Endothelial cell of hepatic sinusoid (primary cell): ENCODE data around the gene KCNK7.

ENCODE experiments used
- in situ Hi-C: cut with HindIII; loops from 2 replicates; pipeline ENCODE4 v1.10.0; 2017; ENCODE audit warnings: low sequenced_read_pairs

The KCNK7 gene

DNA sequence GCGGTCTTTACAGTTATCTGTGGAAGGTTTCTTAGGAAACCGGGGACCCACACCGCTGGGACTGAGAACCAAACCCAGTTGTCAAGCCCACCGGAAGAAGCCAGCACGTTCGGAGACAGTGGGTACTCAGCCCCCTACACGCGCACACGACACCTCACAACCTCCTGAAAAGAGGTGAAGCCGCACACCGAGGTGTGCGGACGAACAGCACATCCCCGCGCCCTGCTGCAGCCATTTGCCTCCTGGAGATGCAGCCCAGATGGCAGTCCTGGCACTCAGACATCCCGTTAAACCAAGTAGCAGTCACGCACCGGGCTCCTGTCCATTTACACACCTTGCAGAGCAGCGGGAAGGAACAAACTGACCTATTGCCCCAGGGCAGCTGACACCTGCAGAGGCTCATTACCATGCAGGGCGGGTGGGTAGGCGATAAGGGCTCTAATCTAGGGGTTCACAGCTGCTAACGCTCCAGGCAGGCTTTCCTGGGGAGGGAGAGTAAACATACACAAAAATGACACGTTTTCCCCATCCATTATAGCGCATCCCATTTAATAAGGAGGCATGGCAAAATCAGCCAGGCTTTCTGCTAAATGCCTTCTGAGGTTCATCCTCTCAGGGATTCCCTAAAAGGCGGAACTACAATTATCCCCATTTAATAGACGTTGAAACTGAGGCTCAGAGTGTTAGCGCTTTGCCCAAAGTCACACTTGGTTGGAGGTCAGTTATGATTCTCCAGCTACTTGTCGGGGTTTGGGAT, 20.6 kb downstream of the KCNK7 start:
- in situ Hi-C loops: no loop called here

DNA sequence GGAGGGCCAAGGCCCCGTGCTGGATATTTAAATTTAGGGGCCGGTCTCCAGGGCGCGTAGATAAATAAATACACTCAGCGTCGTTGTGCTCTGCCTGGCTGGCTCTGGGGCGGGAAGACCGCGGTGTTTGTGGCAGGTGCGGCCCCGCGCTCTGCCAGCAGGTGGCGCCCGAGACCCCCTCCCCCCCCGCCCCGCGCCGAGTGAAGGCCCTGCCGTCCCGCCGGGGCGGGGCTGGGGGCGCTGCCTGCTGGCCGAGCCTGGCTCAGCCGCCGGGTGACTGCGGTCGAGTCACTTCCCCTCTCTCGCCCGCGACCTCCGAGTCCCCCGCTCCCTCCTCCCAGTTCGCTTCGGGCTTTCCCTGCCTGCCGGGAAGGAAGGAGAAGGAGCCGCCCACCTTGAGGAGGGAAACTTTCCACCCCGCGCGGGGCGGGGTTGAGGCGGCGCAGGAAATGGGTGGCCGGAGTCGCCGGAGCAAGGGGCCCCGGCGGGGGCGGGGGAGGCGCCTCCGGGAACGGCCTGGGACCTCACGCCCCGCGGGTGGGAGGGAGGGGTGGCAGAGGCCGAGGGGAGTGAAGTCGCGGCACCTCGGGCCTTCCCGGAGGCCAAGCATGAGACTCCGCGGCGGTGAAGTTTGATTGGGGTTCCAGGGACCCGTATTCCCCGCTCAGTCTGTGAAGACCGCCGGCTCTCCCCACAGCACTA, 21.3 kb downstream of the KCNK7 start:
- in situ Hi-C loops: no loop called here

DNA sequence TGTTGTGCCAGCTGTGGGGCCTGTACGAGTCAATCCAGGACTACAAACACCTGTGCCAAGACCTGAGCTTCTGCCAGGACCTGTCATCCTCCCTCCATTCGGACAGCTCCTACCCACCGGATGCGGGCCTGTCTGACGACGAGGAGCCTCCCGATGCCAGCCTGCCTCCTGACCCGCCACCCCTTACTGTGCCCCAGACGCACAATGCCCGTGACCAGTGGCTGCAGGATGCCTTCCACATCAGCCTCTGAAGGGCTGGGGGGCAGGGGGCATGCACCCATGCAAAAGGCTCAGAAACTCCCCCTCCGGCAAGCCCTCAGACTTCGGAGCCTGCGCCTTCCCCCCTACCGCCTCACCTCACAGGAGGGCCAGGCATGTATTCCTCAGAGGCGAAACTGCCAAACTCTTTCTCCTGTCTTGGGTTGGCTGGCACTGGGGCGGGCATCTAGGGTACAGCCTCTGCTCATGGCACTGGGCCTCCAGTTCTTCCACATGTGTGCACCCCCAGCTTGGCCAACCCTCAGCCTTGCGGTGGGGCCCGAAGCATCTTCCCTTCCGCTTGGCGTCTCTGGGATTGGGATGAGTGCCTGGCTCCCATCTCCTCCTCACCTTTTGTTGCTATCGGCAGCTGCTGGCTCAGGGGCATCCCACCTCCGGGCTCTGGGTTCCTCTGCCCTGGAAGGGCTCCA, 22.1 kb downstream of the KCNK7 start:
- in situ Hi-C loops: no loop called here

DNA sequence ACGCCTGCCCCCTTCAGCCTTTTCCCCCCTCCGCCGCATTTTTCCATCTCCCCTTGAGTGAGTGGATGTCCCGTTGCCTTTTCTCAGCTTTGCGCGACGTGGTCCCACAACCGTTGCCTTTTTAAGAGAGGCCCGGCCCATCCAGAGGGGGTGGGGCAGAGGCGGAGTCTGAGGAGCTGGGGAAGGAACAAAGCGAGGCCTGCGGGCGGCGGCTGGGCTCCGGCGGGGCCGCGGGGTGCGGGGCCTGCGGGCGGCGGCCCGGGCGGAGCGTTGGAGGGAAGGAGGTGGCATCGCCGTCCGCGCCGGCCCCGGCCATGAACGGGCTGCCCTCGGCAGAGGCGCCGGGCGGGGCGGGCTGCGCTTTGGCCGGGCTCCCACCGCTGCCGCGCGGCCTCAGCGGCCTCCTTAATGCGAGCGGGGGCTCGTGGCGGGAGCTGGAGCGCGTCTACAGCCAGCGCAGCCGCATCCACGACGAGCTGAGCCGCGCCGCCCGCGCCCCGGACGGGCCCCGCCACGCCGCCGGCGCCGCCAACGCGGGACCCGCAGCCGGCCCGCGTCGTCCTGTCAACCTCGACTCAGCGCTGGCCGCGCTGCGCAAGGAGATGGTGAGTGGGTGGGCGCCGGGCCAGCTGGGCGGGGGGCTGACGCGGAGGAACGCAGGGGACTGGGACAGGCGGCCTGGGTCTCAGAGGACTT, 23.1 kb downstream of the KCNK7 start, which contains the start of gene FAM89B:
Gene FAM89B, plus strand, starts transcription at position 183 of the 696 bp plus-strand sequence. Its CDS starts 132 bp downstream, at position 315.
- in situ Hi-C loops: no loop called here

DNA sequence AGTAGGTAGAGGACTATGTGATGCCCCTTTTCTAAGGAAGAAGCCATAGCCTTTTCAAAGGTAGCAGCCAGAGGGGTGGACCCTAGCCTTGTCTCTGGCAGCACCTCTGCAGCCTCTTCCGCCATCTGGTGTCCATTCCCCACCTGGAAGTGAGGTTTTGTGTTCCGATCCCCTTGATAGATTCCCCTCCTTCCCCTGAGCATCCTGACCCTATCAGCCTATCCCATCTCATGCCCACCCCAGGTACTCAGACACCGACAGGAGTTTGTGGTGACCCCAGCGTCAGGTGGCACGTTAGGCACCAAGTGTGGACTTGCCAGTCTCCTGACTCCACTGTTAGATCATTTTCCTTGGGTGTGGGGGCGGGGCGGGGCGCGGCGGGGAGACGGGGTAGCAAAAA, 23.7 kb downstream of the KCNK7 start:
- in situ Hi-C loops: no loop called here

DNA sequence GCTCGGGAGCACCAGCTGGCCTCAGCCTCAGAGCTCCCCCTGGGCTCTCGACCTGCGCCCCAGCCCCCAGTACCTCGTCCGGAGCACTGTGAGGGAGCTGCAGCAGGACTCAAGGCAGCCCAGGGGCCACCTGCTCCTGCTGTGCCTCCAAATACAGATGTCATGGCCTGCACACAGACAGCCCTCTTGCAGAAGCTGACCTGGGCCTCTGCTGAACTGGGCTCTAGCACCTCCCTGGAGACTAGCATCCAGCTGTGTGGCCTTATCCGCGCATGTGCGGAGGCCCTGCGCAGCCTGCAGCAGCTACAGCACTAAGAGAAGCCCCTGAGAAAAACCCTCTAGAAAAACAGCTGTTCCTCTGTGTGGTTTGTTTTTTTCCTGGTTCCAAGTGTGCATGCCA, 24.2 kb downstream of the KCNK7 start:
- in situ Hi-C loops: no loop called here

DNA sequence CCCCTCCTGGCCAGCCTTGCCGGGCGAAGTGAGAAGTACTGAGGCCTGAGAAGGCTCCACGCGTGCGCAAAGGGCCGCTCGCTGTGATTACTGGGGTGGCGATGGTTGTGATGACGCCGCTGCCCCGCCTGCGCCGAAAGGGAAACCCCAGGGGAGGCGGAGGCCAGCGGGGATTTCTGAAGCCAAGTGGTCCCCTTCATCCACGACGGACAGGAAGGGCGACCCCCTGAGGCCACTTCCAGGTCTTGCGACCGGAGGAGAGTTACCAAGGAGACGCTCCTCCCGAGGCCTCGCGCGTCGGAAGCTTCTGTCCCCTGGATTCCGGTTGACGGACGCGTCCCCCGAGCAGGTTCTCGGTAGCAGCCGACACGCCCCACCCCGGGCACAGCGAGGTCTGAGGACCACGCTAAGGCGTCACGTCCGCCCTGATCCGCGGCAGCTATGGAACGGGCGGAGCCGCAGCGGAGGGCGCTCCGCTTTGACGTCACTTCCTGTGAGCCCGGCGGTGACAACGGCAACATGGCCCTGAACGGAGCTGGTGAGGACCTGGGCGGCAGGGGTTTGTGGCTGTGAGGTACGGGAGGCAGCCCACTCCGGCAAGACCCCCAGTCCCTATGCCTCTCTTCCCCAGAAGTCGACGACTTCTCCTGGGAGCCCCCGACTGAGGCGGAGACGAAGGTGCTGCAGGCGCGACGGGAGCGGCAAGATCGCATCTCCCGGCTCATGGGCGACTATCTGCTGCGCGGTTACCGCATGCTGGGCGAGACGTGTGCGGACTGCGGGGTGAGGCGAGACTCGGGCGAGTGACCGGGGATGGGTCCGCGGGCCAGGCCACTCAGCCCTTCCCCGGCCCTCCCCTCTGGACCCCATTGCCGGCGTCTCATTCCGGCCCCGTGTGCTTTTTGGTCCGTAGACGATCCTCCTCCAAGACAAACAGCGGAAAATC, 25.4 kb downstream of the KCNK7 start, which contains the start of gene ZNRD2:
Gene ZNRD2, plus strand, starts transcription at position 505 of the 946 bp plus-strand sequence. Its CDS starts 15 bp downstream, at position 520.
- in situ Hi-C loops: loop anchor here (5.0 kb wide), 1 partner anchor 32 kb away; no protein-coding TSS in a partner anchor

DNA sequence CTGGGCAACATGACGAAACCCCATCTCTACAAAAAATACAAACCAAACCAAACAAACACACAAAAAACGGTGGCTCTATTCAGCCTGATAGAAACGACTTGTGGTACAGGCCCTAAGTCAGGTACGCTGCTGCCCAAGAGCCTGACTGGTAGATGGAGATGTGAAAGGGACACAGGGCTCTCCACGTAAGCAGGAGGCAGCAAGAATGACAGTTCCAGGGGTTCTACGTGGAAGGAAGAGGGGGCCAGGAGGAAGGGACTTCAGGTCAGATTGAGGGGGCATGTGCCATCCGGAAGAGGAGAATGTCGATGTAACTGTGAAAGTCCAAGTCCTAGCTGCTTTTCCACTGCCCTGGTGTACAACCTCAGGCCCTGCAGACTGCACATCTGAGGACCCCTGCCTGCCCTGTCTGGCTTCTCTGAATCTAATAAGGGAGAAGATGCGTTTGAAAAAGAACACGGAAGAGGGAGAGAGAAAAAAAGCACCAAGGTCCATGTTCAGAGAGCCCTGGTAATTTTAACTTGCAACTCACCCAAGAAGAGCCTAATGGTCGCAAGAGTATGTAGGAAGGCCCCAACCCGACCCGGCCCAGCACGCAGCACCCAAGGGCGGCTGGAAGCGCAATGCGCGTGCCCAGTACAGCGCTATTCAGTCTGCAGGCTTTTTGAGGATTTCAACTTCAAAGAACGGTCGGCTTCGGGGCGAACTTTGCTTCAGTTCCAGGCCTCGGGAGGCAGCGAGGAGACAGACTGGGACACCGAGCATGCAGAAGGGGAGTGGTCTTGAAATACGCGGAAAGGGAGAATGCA, 26.2 kb downstream of the KCNK7 start:
- in situ Hi-C loops: loop anchor here (5.0 kb wide), 1 partner anchor 33 kb away; no protein-coding TSS in a partner anchor

DNA sequence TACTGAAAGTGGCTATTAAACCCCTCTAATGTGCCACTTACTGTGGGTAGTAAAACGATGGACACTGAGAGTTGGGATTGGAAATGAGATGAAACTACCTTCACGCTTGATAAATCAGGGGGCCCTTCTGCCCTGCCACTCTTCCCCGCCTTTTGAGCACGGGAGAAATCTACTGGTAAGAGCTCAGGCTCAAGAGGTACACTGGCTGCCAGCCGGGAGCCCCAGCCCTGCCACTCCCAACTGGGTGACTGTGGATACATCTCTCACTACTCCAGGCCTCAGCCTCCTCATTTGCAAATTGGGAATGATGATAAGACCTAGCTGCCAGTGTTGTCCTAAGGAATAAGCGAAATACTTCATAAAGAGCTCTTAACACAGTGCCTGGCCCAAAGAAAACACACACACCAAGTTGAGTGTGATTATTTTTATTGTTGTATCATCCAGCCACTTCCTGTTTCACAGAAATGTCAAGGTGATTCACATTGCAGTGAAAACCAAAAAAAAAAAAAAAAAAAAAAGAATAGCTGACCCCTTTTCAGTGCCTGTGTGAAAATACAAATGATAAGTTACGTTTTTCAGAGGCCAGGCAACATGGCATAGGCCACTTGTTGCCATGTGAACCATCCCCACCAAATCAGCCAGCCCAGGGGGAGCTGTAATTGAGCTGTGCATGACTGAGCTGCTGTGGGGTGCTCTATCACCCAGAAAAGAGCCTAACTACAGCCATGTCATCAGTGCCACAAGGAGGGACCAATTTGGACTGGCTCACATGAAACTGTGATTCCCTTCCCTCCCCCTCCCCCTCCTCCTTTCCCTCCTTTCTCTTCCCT, 29.8 kb downstream of the KCNK7 start:
- in situ Hi-C loops: loop anchor here (5.0 kb wide), 1 partner anchor 36 kb away; no protein-coding TSS in a partner anchor

DNA sequence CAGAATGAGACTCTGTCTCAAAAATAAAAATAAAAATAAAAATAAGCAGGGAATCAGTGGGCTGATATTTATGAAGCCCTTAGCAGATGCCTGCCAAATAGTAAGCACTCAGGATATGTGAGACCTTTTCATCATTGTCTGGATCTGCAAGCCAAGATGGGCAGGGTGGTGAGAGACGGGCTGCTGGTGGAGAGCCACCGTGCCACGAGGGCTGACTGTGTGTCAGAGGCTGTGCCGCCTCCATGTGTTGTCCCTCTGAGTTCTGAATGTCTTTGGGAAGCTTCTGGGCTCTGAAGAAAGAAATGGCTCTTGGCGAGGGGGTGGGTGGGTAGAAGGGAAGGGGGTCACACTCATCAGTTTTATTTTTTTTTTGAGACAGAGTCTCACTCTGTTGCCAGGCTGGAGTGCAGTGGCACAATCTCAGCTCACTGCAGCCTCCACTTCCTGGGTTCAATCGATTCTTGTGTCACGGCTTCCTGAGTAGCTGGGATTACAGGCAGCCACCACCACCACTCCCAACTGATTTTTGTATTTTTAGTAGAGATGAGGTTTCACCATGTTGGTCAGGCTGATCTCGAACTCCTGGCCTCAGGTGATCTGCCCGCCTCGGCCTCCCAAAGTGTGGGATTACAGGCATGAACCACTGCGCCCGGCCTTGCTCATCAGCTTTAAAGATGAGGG, 30.6 kb downstream of the KCNK7 start:
- in situ Hi-C loops: loop anchor here (5.0 kb wide), 1 partner anchor 37 kb away; no protein-coding TSS in a partner anchor

DNA sequence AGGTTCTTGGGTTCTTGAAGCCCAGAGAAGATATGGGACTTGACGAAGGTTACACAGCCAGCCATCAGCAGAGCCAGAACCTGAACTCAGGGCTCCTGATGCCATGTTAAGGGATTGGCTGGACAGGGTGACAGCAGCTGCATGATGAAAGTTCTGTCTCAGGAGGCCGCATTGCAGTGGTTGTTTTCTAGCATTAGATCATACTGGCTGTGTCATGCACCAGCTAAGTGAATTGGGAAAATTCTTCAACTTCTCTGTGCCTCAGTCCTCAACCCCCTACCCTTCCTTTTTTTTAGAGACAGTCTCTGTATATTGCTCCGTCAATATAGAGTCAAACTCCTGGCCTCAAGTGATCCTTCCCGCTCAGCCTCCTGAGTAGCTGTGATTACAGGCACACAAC, 32.0 kb downstream of the KCNK7 start:
- in situ Hi-C loops: no loop called here

DNA sequence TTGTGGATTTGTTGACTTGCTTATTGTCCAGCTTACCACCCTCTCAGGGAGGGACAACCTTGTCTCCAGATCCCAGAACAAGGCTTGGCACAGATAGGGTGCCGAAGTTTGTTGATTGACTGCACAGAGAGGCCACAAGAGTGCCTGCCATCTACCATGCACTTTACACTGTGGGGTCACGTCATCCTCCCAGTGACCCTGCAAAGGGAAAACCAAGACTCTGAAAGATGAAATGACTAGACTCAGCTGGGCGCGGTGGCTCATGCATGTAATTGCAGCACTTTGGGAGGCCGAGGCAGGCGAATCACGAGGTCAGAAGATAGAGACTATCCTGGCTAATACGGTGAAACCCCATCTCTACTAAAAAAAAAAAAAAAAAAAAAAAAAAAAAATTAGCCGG, 32.8 kb downstream of the KCNK7 start:
- in situ Hi-C loops: no loop called here

DNA sequence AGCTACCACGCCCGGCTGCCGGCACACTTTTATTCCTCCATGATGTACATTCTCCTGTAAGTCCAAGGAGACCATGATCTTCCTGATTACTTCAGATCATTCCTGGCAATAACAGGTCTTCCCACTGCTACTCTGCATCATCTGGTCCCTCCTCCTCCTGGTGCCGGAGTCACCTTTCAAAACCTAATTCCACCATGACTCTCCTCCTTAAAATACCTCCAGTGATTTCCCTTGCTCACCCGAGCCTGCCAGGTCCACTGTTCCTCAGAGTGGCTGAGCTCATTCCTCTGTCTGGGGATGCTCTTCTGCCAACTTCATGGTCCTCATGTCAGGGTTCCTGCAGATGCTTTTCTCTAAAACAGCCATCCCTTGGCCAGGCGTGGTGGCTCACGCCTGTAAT, 33.6 kb downstream of the KCNK7 start:
- in situ Hi-C loops: no loop called here

DNA sequence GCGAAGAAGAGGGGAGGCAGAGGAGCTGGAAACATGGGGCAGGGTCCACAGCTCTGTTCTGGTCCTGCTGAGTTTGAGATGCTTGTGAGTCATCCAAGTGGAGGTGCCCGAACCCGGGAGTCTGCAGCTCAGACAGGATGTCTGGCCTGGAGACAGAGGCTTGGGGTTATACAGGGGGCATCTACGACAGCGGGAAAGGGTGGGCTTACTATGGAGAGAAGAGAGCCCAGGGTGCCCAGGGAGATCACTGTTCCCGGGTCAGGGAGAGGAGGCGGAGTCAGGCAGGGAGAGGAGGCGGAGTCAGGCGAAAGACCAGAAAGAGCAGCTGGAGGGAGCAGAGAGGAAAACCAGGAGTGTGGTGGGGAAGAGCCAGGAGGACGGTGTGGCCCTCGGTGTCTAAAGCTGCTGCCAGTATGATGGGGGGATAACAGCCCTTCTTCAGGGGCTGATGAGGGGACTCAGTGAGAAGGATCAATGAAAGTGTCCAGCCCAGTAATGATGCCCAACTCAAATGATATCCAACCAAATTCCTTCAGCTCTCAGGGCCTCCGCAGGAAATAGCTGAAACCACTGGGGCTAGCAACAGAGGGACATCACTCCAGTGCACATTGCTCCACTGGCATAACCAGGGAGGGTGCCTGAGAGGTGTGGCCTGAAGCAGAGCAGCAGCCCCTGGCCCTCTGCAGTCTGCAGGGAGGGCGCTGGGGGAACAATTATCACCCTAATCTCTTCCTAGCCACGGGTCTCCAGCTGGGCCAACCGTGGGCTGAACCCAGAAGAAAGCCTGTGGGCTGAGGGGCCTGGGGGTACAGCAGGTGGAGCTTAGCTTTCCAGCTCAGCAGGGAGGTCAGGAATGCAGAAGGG, 34.8 kb downstream of the KCNK7 start:
- in situ Hi-C loops: no loop called here

DNA sequence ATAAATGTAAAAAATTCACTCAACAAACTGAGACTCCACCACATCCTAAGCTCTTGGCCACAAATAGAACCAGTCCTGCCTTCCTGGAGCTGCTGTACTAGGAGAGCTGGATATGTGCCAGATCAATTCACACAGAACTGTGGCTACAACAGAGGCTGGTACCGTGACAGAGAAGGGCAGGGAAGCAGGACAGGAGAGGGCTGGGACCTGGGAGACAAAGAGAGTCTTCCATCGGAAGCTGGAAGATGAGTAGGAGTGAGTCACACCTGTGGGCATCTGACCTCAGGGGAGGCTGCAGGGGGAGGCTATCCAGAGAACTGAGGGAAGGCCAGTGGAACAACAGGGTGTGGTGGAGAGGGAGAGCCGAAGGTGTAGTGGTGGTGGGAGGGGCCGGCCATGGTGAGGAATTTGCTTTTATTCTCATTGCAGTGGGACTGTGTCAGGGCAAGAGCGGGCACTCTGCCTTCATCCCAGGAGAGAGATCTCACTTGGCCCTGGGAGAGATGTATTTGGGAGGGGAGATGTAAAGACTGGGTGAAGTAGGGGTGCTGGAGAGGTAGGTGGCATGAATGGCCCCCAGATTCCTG, 35.6 kb downstream of the KCNK7 start:
- in situ Hi-C loops: loop anchor here (5.0 kb wide), 1 partner anchor 77 kb away; the partner anchor contains the start of gene SIPA1

DNA sequence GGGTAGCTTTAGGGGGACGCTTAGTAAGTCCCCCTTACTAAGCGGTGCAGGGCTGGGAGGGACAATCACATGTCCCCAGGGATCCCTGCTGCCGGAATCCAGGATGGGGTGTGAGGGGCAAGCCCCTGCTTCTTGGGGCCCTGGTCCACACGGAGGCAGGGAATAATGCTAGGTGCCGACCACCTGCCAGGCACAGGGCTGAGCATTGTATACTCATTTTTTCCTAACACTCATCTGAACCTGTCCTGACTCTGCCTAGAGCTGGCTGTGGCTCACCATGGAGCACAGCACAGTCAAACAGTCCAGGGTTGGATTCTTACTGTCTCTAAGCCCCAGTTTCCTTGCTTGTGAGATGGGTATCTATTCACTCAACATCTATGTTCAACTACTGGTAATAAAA, 36.1 kb downstream of the KCNK7 start:
- in situ Hi-C loops: loop anchor here (5.0 kb wide), 1 partner anchor 78 kb away; the partner anchor contains the start of gene SIPA1
